Cardiac fibroblast (primary cell): ENCODE results near the gene CFAP251.
A peak's percentile ranks its signal among the peaks of the same experiment; 100 is the strongest.

Experiments
- DNase-seq, 2 donors: peaks; one replicate each; pipeline versions ENCODE4 v3.0.0 to v3.0.0-alpha.2; 2010; ENCODE audit warnings: low read depth in 2 of 2
- H3K4me3 ChIP-seq, 2 donors: replicated peaks in 1 of 2; 1 replicate in 1 of 2; 2 replicates in 1 of 2; pipeline ENCODE4 v1.5.1; 2011; ENCODE audit warnings: low read depth in 2 of 2, low read length in 2 of 2, mild to moderate bottlenecking in 2 of 2, moderate library complexity in 1 of 2
- CTCF ChIP-seq: IDR thresholded peaks from one replicate; pipeline ENCODE4 v1.5.1; 2011; ENCODE audit warnings: low read depth, mild to moderate bottlenecking, low read length, inconsistent platforms

The CFAP251 gene

GRCh38 chr12:121893961-121894460, 24.4 kb upstream of the CFAP251 start:
- peak; percentile 73 for DNase-seq
- no peak overlapping the region for H3K4me3 ChIP-seq
- TF ChIP-seq CTCF: no peak

- peak; percentile 45 to 62 for DNase-seq
- TF ChIP-seq CTCF: peak; percentile 27
- no peak overlapping the region for H3K4me3 ChIP-seq
Measured at GRCh38 chr12:121894633-121895032, 23.8 kb upstream of the CFAP251 start.

GRCh38 chr12:121898287-121898686, 20.1 kb upstream of the CFAP251 start:
- TF ChIP-seq CTCF: no peak
- DNase-seq: no peak
- H3K4me3 ChIP-seq: no peak overlapping the region

- no peak for DNase-seq
- TF ChIP-seq CTCF: no peak
- H3K4me3 ChIP-seq: no peak overlapping the region
Measured at GRCh38 chr12:121899590-121899989, 18.8 kb upstream of the CFAP251 start.

- DNase-seq: no peak
- TF ChIP-seq CTCF: no peak
- no peak overlapping the region for H3K4me3 ChIP-seq
Measured at GRCh38 chr12:121903202-121903601, 15.2 kb upstream of the CFAP251 start.

GRCh38 chr12:121905746-121906145, 12.6 kb upstream of the CFAP251 start:
- no peak for DNase-seq
- TF ChIP-seq CTCF: no peak
- no peak overlapping the region for H3K4me3 ChIP-seq

GRCh38 chr12:121908702-121909101, 9.7 kb upstream of the CFAP251 start:
- TF ChIP-seq CTCF: no peak
- no peak overlapping the region for H3K4me3 ChIP-seq
- DNase-seq: no peak
